WTC11 (cell line): ENCODE results near the gene SLC38A10. TPM values are rescaled to one million over a fixed set of nuclear protein-coding genes. Genes with fewer than 3 reads are reported as not detected.

ENCODE experiments used
- ATAC-seq: fragments of 200-7000 bp; cut with Tn5 transposase; 2 replicates; pipeline ENCODE4 v1.10.0; 2021; ENCODE audit warnings: mild to moderate bottlenecking, moderate library complexity
- CTCF ChIA-PET: fragments of 300-600 bp; sonication (Branson Sonifier 250); formaldehyde crosslinking; loops from one replicate; lab custom pipeline; 2021; ENCODE audit warnings: antibody characterized with exemption; lab: Charles Lee
- POLR2A ChIA-PET: fragments of 350-600 bp; sonication (Branson Sonifier 250); formaldehyde crosslinking; loops from one replicate; lab custom pipeline; 2021; ENCODE audit warnings: antibody characterized with exemption; lab: Charles Lee
- DNase-seq: peaks from one replicate; pipeline ENCODE4 v3.0.0; 2021; ENCODE audit warnings: low spot score
- H3K27ac Mint-ChIP-seq: 2 replicates; pipeline ENCODE4 v1.8.0; 2021; ENCODE audit warnings: mixed read lengths
- H3K27me3 Mint-ChIP-seq: 2 replicates; pipeline ENCODE4 v1.8.0; 2021; ENCODE audit warnings: low read depth, mild to moderate bottlenecking, moderate library complexity, mixed read lengths
- H3K36me3 Mint-ChIP-seq: 2 replicates; pipeline ENCODE4 v1.8.0; 2021; ENCODE audit warnings: mixed read lengths
- H3K4me1 Mint-ChIP-seq: 2 replicates; pipeline ENCODE4 v1.8.0; 2022; ENCODE audit warnings: mixed read lengths
- H3K4me3 Mint-ChIP-seq: 2 replicates; pipeline ENCODE4 v1.8.0; 2021; ENCODE audit warnings: mild to moderate bottlenecking, moderate library complexity, mixed read lengths
- H3K9me3 Mint-ChIP-seq: 2 replicates; pipeline ENCODE4 v1.8.0; 2021; ENCODE audit warnings: mixed read lengths
- CREB1 ChIP-seq: sonication (generic); formaldehyde crosslinking; IDR thresholded peaks from 2 replicates; pipeline ENCODE4 v1.8.0; 2023; ENCODE audit warnings: mild to moderate bottlenecking, missing genetic modification reagents
- CREM ChIP-seq: sonication (generic); formaldehyde crosslinking; IDR thresholded peaks from 2 replicates; pipeline ENCODE4 v1.8.1; 2022; ENCODE audit warnings: mild to moderate bottlenecking, missing genetic modification reagents, moderate library complexity
- ESRRA ChIP-seq: sonication (generic); formaldehyde crosslinking; IDR thresholded peaks from 2 replicates; pipeline ENCODE4 v1.8.1; 2022; ENCODE audit warnings: mild to moderate bottlenecking, missing genetic modification reagents, borderline replicate concordance
- NFE2L1 ChIP-seq: sonication (generic); formaldehyde crosslinking; IDR thresholded peaks from 2 replicates; pipeline ENCODE4 v1.8.1; 2023; ENCODE audit warnings: missing genetic modification reagents
- NFYB ChIP-seq: sonication (generic); formaldehyde crosslinking; conservative IDR thresholded peaks from 2 replicates; pipeline ENCODE4 v1.8.0; 2022; ENCODE audit warnings: low read depth, missing genetic modification reagents
- PRRX2 ChIP-seq: fragments of 250-450 bp; sonication (Bioruptor Pico); IDR thresholded peaks from 2 replicates; pipeline ENCODE4 v1.8.0; 2021; ENCODE audit warnings: mild to moderate bottlenecking
- RELA ChIP-seq: sonication (generic); formaldehyde crosslinking; IDR thresholded peaks from 2 replicates; pipeline ENCODE4 v1.8.1; 2022; ENCODE audit warnings: missing genetic modification reagents, mild to moderate bottlenecking, borderline replicate concordance
- SOX15 ChIP-seq: fragments of 250-450 bp; sonication (Bioruptor Pico); IDR thresholded peaks from 2 replicates; pipeline ENCODE4 v1.9.0; 2021; ENCODE audit warnings: mild to moderate bottlenecking
- TEAD1 ChIP-seq: sonication (generic); formaldehyde crosslinking; IDR thresholded peaks from 2 replicates; pipeline ENCODE4 v1.8.0; 2022; ENCODE audit warnings: mild to moderate bottlenecking, missing genetic modification reagents
- TEAD4 ChIP-seq: sonication (generic); formaldehyde crosslinking; IDR thresholded peaks from 2 replicates; pipeline ENCODE4 v1.8.0; 2022; ENCODE audit warnings: mild to moderate bottlenecking, missing genetic modification reagents
- ZNF219 ChIP-seq: sonication (generic); formaldehyde crosslinking; IDR thresholded peaks from 2 replicates; pipeline ENCODE4 v1.8.0; 2023; ENCODE audit warnings: missing genetic modification reagents, mild to moderate bottlenecking, borderline replicate concordance
- ZNF396 ChIP-seq: fragments of 250-450 bp; sonication (Bioruptor Pico); IDR thresholded peaks from 2 replicates; pipeline ENCODE4 v1.8.0; 2021; ENCODE audit warnings: mild to moderate bottlenecking, moderate library complexity, borderline replicate concordance
- total RNA-seq: library from RNA; stranded (reverse); gene quantifications from 3 replicates; pipeline ENCODE4 v1.2.3, GENCODE V29; 2021
- TF ChIP-seq, protein P1 (sequence below): sonication (generic); formaldehyde crosslinking; IDR thresholded peaks from 2 replicates; pipeline ENCODE4 v1.8.1; 2023; ENCODE audit warnings: mild to moderate bottlenecking, missing genetic modification reagents, moderate library complexity
- TF ChIP-seq, protein P2 (sequence below): fragments of 250-450 bp; sonication (Bioruptor Pico); IDR thresholded peaks from 2 replicates; pipeline ENCODE4 v1.9.0; 2021; ENCODE audit warnings: mild to moderate bottlenecking
- TF ChIP-seq, protein P3 (sequence below): fragments of 250-450 bp; sonication (Bioruptor Pico); IDR thresholded peaks from 2 replicates; pipeline ENCODE4 v1.8.0; 2021; ENCODE audit warnings: mild to moderate bottlenecking
- TF ChIP-seq, protein P4 (sequence below): sonication (generic); formaldehyde crosslinking; IDR thresholded peaks from 2 replicates; pipeline ENCODE4 v1.8.0; 2022; ENCODE audit warnings: mild to moderate bottlenecking, missing genetic modification reagents
- TF ChIP-seq, protein P5 (sequence below): sonication (generic); formaldehyde crosslinking; IDR thresholded peaks from 2 replicates; pipeline ENCODE4 v1.8.1; 2022; ENCODE audit warnings: mild to moderate bottlenecking, missing genetic modification reagents, moderate library complexity, borderline replicate concordance

The SLC38A10 gene
- total RNA-seq, 1 experiment from 2014 or later = 47.0 TPM

DNA sequence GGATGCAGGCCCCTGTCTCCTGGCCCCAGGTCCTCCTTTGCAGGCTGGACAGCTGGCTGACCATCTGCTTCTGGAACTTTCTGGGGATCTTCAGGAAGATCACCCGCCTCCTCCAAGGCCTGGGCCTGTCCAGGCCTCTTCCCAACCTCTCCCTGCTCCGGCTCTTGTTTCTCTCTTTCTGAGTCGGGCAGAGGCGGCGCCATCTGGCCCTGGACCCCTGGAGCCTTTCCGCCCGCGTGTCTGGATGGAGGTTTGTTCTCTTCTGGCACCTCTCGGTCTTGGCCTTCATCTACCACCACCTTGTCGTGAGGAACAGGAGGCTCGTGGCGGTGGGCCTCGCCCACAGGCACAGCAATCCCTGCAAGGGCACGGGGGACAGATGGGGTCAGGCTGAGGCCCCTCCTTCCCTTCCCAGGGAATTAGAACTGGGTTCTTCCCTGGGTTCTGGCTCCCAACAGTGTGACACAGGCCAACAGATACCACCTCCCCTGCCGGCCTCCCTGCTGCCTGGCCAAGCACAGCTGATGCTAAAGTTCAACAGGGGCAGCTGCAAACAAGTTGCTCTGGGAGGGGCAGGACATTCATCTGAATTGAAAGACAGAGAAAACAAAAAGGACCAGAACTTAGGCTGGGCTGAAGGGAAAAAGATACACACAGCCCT is 42.7 kb downstream of the SLC38A10 start:
- Mint-ChIP-seq H3K27me3 (no peaks in the 10 kb centered on the region), H3K27ac (peak overlapping the region; percentile 70), H3K36me3 (0 out of 2 replicates have a peak, but pooled peaks cover 6% of the 10 kb centered on the region), H3K4me3 (no peak overlapping the region), H3K9me3 (no peaks in the 10 kb centered on the region; the same call in 1 of the 2 replicates), H3K4me1 (peaks cover 24% of the 10 kb centered on the region)
- ChIA-PET POLR2A (no interaction called here), CTCF (interaction anchor here (0.7 to 3.0 kb wide), 12 partner anchors 11 to 300 kb away, joined by 3 to 17 read pairs (median 4); partner anchors contain the start of genes CEP131 and FAAP100)
- TF ChIP-seq ZNF396 (CRISPR knock-in tag) (no peak), RELA (CRISPR knock-in tag) (no peak), CREM (CRISPR knock-in tag) (no peak)
- DNase-seq = no peak
- ATAC-seq = no peak

DNA sequence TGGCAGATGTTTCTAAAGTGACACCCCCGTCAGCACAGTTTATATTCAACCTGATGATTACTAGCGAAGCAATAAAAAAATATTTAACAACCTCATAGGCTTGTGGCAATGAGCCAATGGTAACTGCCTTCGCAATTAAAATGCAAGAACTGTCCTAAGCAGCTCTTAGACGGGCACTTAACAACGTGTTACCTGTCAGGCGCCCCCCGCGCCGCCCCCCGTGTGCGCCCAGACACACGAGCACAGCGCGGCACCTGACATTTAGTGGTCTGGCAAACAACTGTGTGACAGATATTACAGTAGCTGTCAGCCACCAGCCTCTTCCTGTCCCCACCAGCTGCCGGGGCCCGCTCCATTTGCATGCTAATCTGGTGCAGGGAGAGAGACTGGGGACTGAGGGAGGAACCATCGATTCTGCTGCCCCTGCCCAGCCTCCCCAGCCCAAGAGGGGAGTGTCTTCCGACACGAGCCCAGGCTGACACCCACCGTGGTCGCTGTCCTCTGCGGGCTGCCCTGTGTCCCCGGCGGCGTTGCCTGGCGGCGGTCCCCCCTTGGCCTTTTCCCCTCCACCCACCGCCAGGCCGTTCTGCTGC is 43.3 kb downstream of the SLC38A10 start:
- H3K9me3 Mint-ChIP-seq = no peaks in the 10 kb centered on the region; the same call in 1 of the 2 replicates
- DNase-seq (no peak), ATAC-seq (no peak)
- no peaks in the 10 kb centered on the region for H3K27me3 Mint-ChIP-seq
- peaks cover 24% of the 10 kb centered on the region for H3K4me1 Mint-ChIP-seq
- H3K36me3 Mint-ChIP-seq = 0 out of 2 replicates have a peak, but pooled peaks cover 6% of the 10 kb centered on the region
- TF ChIP-seq, protein P1, sequence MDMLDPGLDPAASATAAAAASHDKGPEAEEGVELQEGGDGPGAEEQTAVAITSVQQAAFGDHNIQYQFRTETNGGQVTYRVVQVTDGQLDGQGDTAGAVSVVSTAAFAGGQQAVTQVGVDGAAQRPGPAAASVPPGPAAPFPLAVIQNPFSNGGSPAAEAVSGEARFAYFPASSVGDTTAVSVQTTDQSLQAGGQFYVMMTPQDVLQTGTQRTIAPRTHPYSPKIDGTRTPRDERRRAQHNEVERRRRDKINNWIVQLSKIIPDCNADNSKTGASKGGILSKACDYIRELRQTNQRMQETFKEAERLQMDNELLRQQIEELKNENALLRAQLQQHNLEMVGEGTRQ = no peak
- TF ChIP-seq, protein P2, sequence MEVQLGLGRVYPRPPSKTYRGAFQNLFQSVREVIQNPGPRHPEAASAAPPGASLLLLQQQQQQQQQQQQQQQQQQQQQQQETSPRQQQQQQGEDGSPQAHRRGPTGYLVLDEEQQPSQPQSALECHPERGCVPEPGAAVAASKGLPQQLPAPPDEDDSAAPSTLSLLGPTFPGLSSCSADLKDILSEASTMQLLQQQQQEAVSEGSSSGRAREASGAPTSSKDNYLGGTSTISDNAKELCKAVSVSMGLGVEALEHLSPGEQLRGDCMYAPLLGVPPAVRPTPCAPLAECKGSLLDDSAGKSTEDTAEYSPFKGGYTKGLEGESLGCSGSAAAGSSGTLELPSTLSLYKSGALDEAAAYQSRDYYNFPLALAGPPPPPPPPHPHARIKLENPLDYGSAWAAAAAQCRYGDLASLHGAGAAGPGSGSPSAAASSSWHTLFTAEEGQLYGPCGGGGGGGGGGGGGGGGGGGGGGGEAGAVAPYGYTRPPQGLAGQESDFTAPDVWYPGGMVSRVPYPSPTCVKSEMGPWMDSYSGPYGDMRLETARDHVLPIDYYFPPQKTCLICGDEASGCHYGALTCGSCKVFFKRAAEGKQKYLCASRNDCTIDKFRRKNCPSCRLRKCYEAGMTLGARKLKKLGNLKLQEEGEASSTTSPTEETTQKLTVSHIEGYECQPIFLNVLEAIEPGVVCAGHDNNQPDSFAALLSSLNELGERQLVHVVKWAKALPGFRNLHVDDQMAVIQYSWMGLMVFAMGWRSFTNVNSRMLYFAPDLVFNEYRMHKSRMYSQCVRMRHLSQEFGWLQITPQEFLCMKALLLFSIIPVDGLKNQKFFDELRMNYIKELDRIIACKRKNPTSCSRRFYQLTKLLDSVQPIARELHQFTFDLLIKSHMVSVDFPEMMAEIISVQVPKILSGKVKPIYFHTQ (CRISPR knock-in tag) = no peak
- TF ChIP-seq, protein P3, sequence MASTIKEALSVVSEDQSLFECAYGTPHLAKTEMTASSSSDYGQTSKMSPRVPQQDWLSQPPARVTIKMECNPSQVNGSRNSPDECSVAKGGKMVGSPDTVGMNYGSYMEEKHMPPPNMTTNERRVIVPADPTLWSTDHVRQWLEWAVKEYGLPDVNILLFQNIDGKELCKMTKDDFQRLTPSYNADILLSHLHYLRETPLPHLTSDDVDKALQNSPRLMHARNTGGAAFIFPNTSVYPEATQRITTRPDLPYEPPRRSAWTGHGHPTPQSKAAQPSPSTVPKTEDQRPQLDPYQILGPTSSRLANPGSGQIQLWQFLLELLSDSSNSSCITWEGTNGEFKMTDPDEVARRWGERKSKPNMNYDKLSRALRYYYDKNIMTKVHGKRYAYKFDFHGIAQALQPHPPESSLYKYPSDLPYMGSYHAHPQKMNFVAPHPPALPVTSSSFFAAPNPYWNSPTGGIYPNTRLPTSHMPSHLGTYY (CRISPR knock-in tag) = no peak
- TF ChIP-seq TEAD4 (CRISPR knock-in tag) = no peak
- no peak for TF ChIP-seq SOX15 (CRISPR knock-in tag)
- TF ChIP-seq TEAD1 (CRISPR knock-in tag) = no peak
- no peak for TF ChIP-seq PRRX2 (CRISPR knock-in tag)
- TF ChIP-seq CREB1 (CRISPR knock-in tag) = no peak
- no peak for TF ChIP-seq ESRRA
- no peak for TF ChIP-seq RELA (CRISPR knock-in tag)
- TF ChIP-seq, protein P4, sequence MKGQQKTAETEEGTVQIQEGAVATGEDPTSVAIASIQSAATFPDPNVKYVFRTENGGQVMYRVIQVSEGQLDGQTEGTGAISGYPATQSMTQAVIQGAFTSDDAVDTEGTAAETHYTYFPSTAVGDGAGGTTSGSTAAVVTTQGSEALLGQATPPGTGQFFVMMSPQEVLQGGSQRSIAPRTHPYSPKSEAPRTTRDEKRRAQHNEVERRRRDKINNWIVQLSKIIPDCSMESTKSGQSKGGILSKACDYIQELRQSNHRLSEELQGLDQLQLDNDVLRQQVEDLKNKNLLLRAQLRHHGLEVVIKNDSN (CRISPR knock-in tag) = no peak
- no peak for TF ChIP-seq ZNF219
- TF ChIP-seq, protein P5, sequence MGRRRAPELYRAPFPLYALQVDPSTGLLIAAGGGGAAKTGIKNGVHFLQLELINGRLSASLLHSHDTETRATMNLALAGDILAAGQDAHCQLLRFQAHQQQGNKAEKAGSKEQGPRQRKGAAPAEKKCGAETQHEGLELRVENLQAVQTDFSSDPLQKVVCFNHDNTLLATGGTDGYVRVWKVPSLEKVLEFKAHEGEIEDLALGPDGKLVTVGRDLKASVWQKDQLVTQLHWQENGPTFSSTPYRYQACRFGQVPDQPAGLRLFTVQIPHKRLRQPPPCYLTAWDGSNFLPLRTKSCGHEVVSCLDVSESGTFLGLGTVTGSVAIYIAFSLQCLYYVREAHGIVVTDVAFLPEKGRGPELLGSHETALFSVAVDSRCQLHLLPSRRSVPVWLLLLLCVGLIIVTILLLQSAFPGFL = no peak
- no peak for TF ChIP-seq NFYB (CRISPR knock-in tag)
- TF ChIP-seq NFE2L1 (CRISPR knock-in tag) = no peak
- no peak overlapping the region for H3K4me3 Mint-ChIP-seq
- H3K27ac Mint-ChIP-seq = no peak overlapping the region
- CTCF ChIA-PET = interaction anchor here (1.3 to 1.8 kb wide), 4 partner anchors 150 to 272 kb away, joined by 3 to 9 read pairs (median 5); no protein-coding TSS in a partner anchor
- POLR2A ChIA-PET = no interaction called here
